DMS79 treated with DMSO at 0.1 percent for 48 hours (cell line): Measurements from ENCODE around the gene GMNN.
"Not testable (repeated sequence)": the region's sequence is repeated elsewhere in the genome, so short reads cannot be mapped to it uniquely, and the experiment has no call there.

ENCODE experiments used
- DNase-seq: peaks from one replicate; lab custom pipeline; 2025; lab: John Stamatoyannopoulos, UW

The GMNN gene

DNA sequence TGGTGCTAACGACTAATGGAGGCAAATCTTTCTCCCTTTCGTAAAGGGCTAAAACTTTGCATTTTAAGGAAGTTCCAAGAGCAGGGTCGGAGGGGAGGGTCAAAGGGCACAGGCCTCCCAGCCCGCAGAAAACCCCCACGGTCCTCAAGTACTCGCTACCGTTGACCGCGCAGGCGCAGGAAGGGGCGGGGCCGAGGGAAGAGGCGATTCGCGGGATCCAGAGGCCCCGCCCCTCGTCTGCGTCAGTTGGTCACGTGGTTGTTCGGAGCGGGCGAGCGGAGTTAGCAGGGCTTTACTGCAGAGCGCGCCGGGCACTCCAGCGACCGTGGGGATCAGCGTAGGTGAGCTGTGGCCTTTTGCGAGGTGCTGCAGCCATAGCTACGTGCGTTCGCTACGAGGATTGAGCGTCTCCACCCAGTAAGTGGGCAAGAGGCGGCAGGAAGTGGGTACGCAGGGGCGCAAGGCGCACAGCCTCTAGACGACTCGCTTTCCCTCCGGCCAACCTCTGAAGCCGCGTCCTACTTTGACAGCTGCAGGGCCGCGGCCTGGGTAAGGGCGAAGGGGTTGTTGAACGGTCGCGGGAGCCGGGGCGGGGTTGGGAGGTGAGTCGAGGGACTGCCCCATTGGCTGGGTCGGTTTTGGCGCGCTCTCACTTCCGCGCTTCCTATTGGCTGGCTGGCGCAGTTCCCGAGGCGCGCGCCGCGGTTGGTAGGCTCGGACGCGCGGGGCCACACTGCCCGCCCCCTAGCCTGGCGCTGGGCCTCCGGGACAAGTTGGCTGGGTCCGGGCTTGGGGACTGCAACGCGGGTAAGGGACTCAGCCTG, at the start of gene GMNN:
Gene GMNN, plus strand, starts transcription at position 242 of the 824 bp plus-strand sequence. CDS start 2,310 bp downstream, outside the sequence.
- peak; percentile 97 for DNase-seq

DNA sequence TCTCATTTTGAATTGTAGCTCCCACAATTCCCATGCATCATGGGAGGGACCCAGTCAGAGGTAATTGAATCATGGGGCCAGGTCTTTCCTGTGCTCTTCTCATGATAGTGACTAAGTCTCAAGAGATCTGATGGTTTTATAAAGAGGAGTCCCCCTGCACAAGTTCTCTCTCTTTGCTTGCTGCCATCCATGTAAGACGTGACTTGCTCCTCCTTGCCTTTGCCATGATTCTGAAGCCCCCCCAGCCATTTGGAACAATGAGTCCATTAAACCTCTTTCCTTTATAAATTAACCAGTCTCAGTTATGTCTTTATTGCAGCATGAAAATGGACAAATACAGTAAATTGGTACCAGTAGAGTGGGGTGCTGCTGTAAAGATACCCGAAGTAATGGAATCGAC, 44.1 kb upstream of the GMNN start:
- DNase-seq, result not testable (repeated sequence)

DNA sequence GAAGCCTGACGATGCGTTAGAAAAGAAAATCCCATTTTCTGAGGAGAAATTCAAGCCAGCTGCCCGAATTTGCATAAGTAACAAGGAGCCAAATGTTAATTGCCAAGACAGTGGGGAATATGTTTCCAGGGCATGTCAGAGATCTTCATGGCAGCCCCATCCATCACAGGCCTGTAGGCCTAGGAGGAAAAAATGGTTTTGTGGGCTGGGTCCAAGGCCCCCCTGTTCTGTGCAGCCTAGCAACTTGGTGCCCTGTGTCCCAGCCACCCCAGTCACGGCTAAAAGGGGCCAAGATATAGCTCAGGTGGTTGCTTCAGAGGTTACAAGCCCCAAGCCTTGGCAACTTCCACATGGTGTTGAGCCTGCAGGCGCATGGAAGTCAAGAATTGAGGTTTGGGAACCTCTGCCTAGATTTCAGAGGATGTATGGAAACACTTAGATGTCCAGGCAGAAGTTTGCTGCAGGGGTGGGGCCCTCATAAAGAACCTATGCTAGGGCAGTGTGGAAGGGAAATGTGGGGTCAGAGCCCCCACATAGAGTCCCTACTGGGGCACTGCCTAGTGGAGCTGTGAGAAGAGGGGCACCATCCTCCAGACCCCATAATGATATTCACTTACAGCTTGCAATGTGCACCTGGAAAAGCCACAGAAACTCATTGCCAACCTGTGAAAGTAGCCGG, 43.1 kb upstream of the GMNN start:
- DNase-seq, result not testable (repeated sequence)

DNA sequence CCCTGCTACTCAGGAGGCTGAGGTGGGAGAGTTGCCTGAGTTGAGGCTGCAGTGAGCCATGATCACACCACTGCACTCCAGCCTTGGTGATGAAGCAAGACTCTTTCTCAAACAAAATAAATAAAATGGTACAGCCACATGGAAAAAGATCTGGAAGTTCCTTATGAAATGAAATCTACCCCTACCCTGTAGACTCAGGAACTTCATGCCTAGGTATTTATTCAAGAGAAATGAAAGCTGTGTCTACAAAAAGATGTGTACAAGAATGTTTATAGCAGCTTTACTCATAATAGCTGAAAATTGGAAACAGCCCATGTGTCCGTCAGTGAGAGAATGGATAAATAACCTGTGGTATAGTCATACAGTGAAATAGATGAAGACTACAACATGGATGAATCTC, 40.6 kb upstream of the GMNN start:
- DNase-seq, result no peak

- DNase-seq, result not testable (repeated sequence)
Measured at GRCh38 chr6:24734710-24735109, 40.0 kb upstream of the GMNN start.

- no peak for DNase-seq
Measured at GRCh38 chr6:24738741-24739140, 36.0 kb upstream of the GMNN start.

- no peak for DNase-seq
Measured at GRCh38 chr6:24740861-24741260, 33.9 kb upstream of the GMNN start.

GRCh38 chr6:24742216-24742738, 32.5 kb upstream of the GMNN start:
- DNase-seq, result no peak

- no peak for DNase-seq
Measured at GRCh38 chr6:24743265-24743943, 31.3 kb upstream of the GMNN start.

DNA sequence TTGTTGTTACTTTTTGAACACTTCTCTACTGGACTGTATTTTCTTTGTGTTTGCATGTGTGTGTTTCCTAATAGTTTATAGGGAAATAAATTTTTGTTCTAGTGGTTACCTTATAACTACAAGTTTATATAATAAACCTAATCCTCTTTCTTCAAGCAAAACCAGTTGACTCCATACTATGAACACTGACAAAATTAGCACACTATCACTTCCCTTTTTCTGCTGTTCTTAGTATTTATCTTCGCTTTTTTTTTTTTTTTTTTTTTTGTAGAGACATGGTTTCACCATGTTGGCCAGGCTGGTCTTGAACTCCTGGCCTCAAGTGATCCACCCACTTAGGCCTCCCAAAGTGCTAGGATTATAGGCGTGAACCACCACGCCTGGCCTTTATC, 30.8 kb upstream of the GMNN start:
- no peak for DNase-seq

DNA sequence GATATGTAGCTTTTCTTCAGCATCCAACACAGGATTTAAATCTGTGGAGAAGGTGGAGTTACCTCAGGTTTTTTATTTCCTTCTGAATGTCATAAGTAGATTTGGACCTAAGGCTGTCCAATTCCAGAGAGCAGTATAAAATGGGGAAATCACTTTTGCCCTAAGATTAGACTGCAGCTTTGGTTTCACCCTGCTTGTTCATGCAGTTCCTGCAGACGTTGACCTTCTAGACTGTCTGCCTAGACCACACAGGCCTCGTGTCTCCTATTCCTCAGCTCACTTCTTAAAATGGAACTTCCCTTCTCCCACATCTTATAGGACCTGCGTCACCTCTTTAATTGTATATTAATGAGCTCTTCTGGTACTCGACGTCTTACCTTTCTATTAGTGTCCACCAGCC, 29.8 kb upstream of the GMNN start:
- DNase-seq, result no peak

- DNase-seq, result no peak
Measured at GRCh38 chr6:24749297-24749696, 25.4 kb upstream of the GMNN start.

- DNase-seq, result not testable (repeated sequence)
Measured at GRCh38 chr6:24750878-24751277, 23.9 kb upstream of the GMNN start.

DNA sequence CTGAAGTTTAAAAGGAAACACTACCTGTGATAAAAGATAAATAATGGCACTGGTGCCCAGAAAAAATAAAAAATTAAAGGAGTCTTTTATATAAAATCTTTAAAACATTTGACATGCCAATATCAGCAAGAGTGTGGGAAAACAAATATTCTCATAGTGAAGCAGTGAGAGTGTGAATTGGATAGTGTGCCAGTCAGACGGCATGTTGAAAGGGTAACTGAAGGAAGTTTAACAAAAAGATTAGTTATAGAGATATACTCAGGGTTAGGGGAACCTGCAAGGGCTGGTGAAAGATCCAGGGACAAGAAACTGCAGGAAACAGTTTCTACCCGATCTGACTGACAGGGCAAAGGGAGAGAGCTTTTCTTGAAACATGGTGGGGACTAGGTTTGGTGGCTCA, 22.2 kb upstream of the GMNN start:
- no peak for DNase-seq

DNA sequence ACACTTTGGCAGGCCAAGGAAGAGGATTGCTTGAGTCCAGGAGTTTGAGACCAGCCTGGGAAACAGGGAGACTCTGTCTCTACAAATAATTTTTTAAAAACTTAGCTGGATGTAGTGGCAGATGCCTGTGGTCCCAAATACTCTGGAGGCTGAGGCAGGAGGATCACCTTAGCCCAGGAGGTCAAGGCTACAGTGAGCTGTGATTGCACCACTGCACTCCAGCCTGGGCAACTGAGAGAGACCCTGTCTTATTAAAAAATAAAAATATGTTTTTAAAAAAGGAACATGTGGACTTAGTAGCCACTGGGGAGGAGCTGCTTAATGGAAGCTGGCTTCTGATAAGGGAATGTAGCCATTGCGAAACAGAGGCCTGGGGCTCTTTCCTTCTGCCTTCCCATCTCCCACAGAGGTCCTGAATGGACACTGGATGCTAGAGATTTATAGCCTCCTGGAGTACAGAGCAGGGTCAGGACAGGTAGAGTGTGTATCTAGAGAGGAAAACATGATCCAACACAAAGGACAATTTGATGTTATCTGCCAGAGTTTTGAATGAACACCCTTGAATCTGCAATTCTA, 21.7 kb upstream of the GMNN start:
- DNase-seq, result no peak

DNA sequence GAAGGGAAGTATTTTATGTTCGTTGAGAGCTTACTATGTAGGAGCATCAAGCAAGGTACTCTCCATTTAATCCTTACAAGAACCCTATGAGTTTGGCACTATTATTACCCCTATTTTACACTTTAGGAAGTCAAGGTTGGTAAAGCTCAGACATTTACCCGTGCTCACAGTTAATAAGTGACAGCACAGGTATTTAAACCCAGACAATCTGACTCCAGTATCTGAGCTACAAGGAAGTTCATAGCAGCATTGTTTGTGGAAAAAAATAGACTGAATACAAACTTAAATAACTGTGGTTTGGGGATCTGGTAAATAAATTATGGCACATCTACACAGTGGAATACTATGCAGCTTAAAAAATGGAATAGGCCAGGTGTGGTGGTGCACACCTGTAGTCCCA, 21.2 kb upstream of the GMNN start:
- no peak for DNase-seq

DNA sequence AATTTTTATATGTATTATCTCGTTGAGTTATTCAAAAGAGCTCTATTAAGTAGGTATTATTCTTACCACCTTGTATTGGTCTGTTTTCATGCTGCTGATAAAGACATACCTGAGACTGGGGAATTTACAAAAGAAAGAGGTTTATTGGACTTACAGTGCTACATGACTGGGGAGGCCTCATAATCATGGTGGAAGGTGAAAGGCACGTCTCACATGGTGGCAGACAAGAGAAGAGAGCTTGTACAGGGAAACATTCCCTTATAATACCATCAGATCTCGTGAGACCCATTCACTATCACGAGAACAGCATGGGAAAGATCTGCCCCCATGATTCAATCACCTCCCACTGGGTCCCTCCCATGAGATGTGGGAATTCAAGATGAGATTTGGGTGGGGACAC, 20.4 kb upstream of the GMNN start:
- not testable (repeated sequence) for DNase-seq

DNA sequence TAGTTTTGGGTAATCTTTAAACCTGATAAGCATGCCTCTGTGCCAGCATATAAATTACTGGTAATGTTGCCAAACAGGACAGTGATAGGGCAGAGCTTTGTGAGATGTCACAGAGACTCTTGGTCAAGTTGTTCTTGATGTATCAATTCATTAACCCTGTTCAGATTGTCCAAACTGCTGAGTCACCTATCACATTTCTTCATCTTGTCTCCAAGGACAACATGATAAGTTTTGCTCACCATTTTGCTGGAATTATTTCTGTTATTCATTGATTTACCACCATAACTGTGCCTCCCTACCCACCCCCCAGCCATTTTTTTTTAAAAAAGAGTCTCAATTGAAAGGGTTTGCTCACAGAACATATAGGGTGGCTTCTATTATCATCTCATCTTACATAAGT, 19.5 kb upstream of the GMNN start:
- no peak for DNase-seq

GRCh38 chr6:24757611-24758010, 17.1 kb upstream of the GMNN start:
- DNase-seq, result no peak

GRCh38 chr6:24759718-24760117, 15.0 kb upstream of the GMNN start:
- no peak for DNase-seq

DNA sequence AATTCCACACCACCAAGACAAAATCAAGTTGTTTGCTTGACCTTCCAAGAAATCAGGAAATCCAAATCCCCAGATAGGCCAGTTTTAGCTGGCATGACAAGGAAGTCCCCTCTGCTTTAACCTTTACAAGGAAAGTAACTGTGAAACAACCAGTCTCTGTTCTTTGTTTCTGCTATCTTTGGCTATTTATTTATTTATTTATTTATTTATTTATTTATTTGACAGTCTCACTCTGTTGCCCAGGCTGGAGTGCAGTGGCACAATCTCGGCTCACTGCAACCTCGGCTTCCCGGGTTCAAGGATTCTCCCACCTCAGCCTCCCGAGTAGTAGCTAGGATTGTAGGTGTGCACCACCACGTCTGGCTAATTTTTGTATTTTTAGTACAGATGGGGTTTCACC, 14.5 kb upstream of the GMNN start:
- no peak for DNase-seq

DNA sequence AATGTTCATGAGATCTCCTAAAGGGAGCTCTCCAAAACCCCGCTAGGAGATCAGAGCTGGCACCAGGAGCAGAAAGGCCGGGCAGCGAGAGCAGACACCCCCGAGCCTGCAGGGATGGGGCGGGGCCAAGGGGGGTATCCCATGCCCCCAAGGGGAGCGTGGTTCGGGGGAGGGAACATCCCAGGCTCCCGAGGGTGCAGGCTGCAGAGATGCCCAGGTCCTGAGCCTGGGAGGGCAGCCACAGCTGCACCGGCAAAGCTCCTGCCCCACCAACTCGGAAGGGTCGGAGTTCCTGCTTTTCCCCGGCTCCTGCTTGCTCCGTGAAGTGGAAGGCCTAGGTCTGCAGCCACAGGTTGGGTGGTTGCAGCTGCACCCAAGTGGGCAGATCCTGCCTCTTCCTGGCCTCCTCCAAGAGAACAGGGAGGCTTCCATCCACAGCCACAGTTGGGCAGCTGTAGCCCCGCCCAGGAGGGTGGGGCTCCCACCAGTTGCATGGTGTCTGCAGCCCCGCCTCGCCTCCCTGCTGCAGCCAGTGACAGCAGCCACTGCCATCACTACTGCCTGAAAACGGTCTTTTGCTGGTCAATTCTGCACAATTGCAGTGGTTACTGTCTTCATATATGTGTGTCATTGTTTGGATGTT, 13.4 kb upstream of the GMNN start:
- no peak for DNase-seq
